ENCODE measurements around the gene ZNF518B.

DNA sequence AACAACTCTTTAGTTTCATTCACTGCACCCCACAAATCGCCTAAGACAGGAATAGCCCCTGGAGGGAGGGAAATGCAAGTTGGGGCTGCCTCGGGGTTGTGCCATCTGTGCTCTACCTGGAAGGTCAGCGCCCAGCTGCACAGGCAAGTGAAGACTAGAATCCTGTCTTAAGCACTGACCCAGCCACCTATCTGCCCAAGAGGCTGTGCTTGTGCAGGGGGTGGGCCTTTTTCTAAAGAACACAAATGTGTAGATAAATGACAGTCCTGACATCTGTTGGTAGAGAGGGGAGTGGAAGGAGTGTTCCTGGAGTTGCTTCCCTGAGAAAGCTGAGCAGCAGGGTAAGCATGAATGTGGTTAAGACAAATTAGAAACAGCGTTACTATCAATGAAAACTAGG, 15.7 kb downstream of the ZNF518B start:
- no peak for TF ChIP-seq RAD21 (conservative IDR thresholded peaks at IDR 0.05)
- TF ChIP-seq EP300 (conservative IDR thresholded peaks at IDR 0.05; ENCODE audit: poor library complexity, severe bottlenecking): no peak
- no peak for TF ChIP-seq POLR2AphosphoS5 (IDR thresholded peaks at IDR 0.05)
- no peak for TF ChIP-seq TAF1 (IDR thresholded peaks at IDR 0.05; ENCODE audit: low read depth)
